ENCODE data around the gene UCN3.

UCN3 gene

GRCh38 chr10:5364890-5365338 is at the start of gene UCN3:
UCN3 (plus strand) TSS chr10:5364966; CDS start chr10:5373721, 8,755 bp downstream.
- Histone ChIP-seq H3K9me3 (ENCODE audit: control insufficient read depth in 5 of 5, low read length in 5 of 5) (no peaks in the 10 kb centered on the region), H3K27ac (ENCODE audit: low read depth, low read length) (no peak within 1 kb of the TSS), H3K36me3 (ENCODE audit: control insufficient read depth in 5 of 5, insufficient read depth in 5 of 5, low read length in 5 of 5) (no peaks in the 10 kb centered on the region), H3K4me3 (ENCODE audit: low read depth in 1 of 5, low read length in 5 of 5) (no peak within 1 kb of the TSS), H3K4me1 (ENCODE audit: control insufficient read depth in 5 of 5, insufficient read depth in 5 of 5, low read length in 5 of 5) (no peaks in the 10 kb centered on the region), H3K9ac (ENCODE audit: low read length in 5 of 5) (no peak within 1 kb of the TSS), H3K27me3 (ENCODE audit: control insufficient read depth in 5 of 5, insufficient read depth in 4 of 5, low read length in 5 of 5) (peaks cover 5 to 22% (median 13%) of the 10 kb centered on the region in 5 donors)

GRCh38 chr10:5317547-5318107 is 47.1 kb upstream of the UCN3 start:
- Histone ChIP-seq H3K27ac (ENCODE audit: low read depth, low read length) (no peak overlapping the region), H3K27me3 (ENCODE audit: control insufficient read depth in 5 of 5, insufficient read depth in 4 of 5, low read length in 5 of 5) (peaks cover 0 to 2% (median 0%) of the 10 kb centered on the region in 5 donors), H3K9ac (ENCODE audit: low read length in 5 of 5) (no peak overlapping the region), H3K4me3 (ENCODE audit: low read depth in 1 of 5, low read length in 5 of 5) (no peak overlapping the region), H3K36me3 (ENCODE audit: control insufficient read depth in 5 of 5, insufficient read depth in 5 of 5, low read length in 5 of 5) (no peaks in the 10 kb centered on the region), H3K9me3 (ENCODE audit: control insufficient read depth in 5 of 5, low read length in 5 of 5) (no peaks in the 10 kb centered on the region), H3K4me1 (ENCODE audit: control insufficient read depth in 5 of 5, insufficient read depth in 5 of 5, low read length in 5 of 5) (peaks cover 0 to 6% (median 0%) of the 10 kb centered on the region in 5 donors)

- H3K36me3 ChIP-seq (ENCODE audit: control insufficient read depth in 5 of 5, insufficient read depth in 5 of 5, low read length in 5 of 5) = no peaks in the 10 kb centered on the region
- peaks cover 0 to 6% (median 0%) of the 10 kb centered on the region in 5 donors for H3K4me1 ChIP-seq (ENCODE audit: control insufficient read depth in 5 of 5, insufficient read depth in 5 of 5, low read length in 5 of 5)
- H3K9ac ChIP-seq (ENCODE audit: low read length in 5 of 5) = no peak overlapping the region
- H3K27ac ChIP-seq (ENCODE audit: low read depth, low read length) = no peak overlapping the region
- peaks cover 0 to 2% (median 0%) of the 10 kb centered on the region in 5 donors for H3K27me3 ChIP-seq (ENCODE audit: control insufficient read depth in 5 of 5, insufficient read depth in 4 of 5, low read length in 5 of 5)
- no peak overlapping the region for H3K4me3 ChIP-seq (ENCODE audit: low read depth in 1 of 5, low read length in 5 of 5)
- H3K9me3 ChIP-seq (ENCODE audit: control insufficient read depth in 5 of 5, low read length in 5 of 5) = no peaks in the 10 kb centered on the region
Observed at GRCh38 chr10:5318148-5318547, 46.6 kb upstream of the UCN3 start.

GRCh38 chr10:5319863-5320262 is 44.9 kb upstream of the UCN3 start:
- Histone ChIP-seq H3K4me3 (ENCODE audit: low read depth in 1 of 5, low read length in 5 of 5) (no peak overlapping the region), H3K27ac (ENCODE audit: low read depth, low read length) (no peak overlapping the region), H3K4me1 (ENCODE audit: control insufficient read depth in 5 of 5, insufficient read depth in 5 of 5, low read length in 5 of 5) (peaks cover 0 to 6% (median 0%) of the 10 kb centered on the region in 5 donors)

GRCh38 chr10:5321273-5321672 is 43.5 kb upstream of the UCN3 start:
- Histone ChIP-seq H3K27me3 (ENCODE audit: control insufficient read depth in 5 of 5, insufficient read depth in 4 of 5, low read length in 5 of 5) (peaks cover 0 to 4% (median 0%) of the 10 kb centered on the region in 5 donors), H3K4me3 (ENCODE audit: low read depth in 1 of 5, low read length in 5 of 5) (no peak overlapping the region), H3K4me1 (ENCODE audit: control insufficient read depth in 5 of 5, insufficient read depth in 5 of 5, low read length in 5 of 5) (peaks cover 0 to 6% (median 0%) of the 10 kb centered on the region in 5 donors), H3K27ac (ENCODE audit: low read depth, low read length) (no peak overlapping the region), H3K9ac (ENCODE audit: low read length in 5 of 5) (no peak overlapping the region), H3K9me3 (ENCODE audit: control insufficient read depth in 5 of 5, low read length in 5 of 5) (no peaks in the 10 kb centered on the region), H3K36me3 (ENCODE audit: control insufficient read depth in 5 of 5, insufficient read depth in 5 of 5, low read length in 5 of 5) (no peaks in the 10 kb centered on the region)

More at GRCh38 chr10:5319863-5320262, 44.9 kb upstream of the UCN3 start:
- no peak overlapping the region for H3K9ac ChIP-seq (ENCODE audit: low read length in 5 of 5)
- no peaks in the 10 kb centered on the region for H3K9me3 ChIP-seq (ENCODE audit: control insufficient read depth in 5 of 5, low read length in 5 of 5)
- H3K36me3 ChIP-seq (ENCODE audit: control insufficient read depth in 5 of 5, insufficient read depth in 5 of 5, low read length in 5 of 5) = no peaks in the 10 kb centered on the region
- peaks cover 0 to 4% (median 0%) of the 10 kb centered on the region in 5 donors for H3K27me3 ChIP-seq (ENCODE audit: control insufficient read depth in 5 of 5, insufficient read depth in 4 of 5, low read length in 5 of 5)

GRCh38 chr10:5323446-5323845 is 41.3 kb upstream of the UCN3 start:
- H3K36me3 ChIP-seq (ENCODE audit: control insufficient read depth in 5 of 5, insufficient read depth in 5 of 5, low read length in 5 of 5) = no peaks in the 10 kb centered on the region
- no peak overlapping the region for H3K4me3 ChIP-seq (ENCODE audit: low read depth in 1 of 5, low read length in 5 of 5)
- no peak overlapping the region for H3K9ac ChIP-seq (ENCODE audit: low read length in 5 of 5)
- no peak overlapping the region for H3K27ac ChIP-seq (ENCODE audit: low read depth, low read length)
- H3K9me3 ChIP-seq (ENCODE audit: control insufficient read depth in 5 of 5, low read length in 5 of 5) = peaks cover 0 to 2% (median 0%) of the 10 kb centered on the region in 5 donors
- H3K27me3 ChIP-seq (ENCODE audit: control insufficient read depth in 5 of 5, insufficient read depth in 4 of 5, low read length in 5 of 5) = peaks cover 0 to 3% (median 0%) of the 10 kb centered on the region in 5 donors
- no peaks in the 10 kb centered on the region for H3K4me1 ChIP-seq (ENCODE audit: control insufficient read depth in 5 of 5, insufficient read depth in 5 of 5, low read length in 5 of 5)

- Histone ChIP-seq H3K9me3 (ENCODE audit: control insufficient read depth in 5 of 5, low read length in 5 of 5) (peaks cover 0 to 2% (median 0%) of the 10 kb centered on the region in 5 donors), H3K4me1 (ENCODE audit: control insufficient read depth in 5 of 5, insufficient read depth in 5 of 5, low read length in 5 of 5) (no peaks in the 10 kb centered on the region), H3K9ac (ENCODE audit: low read length in 5 of 5) (no peak overlapping the region), H3K4me3 (ENCODE audit: low read depth in 1 of 5, low read length in 5 of 5) (no peak overlapping the region), H3K27ac (ENCODE audit: low read depth, low read length) (no peak overlapping the region), H3K27me3 (ENCODE audit: control insufficient read depth in 5 of 5, insufficient read depth in 4 of 5, low read length in 5 of 5) (peaks cover 0 to 6% (median 2%) of the 10 kb centered on the region in 5 donors), H3K36me3 (ENCODE audit: control insufficient read depth in 5 of 5, insufficient read depth in 5 of 5, low read length in 5 of 5) (no peaks in the 10 kb centered on the region)
Observed at GRCh38 chr10:5325076-5325475, 39.7 kb upstream of the UCN3 start.

- H3K36me3 ChIP-seq (ENCODE audit: control insufficient read depth in 5 of 5, insufficient read depth in 5 of 5, low read length in 5 of 5) = no peaks in the 10 kb centered on the region
- peaks cover 0 to 14% (median 3%) of the 10 kb centered on the region in 5 donors for H3K27me3 ChIP-seq (ENCODE audit: control insufficient read depth in 5 of 5, insufficient read depth in 4 of 5, low read length in 5 of 5)
- no peaks in the 10 kb centered on the region for H3K4me1 ChIP-seq (ENCODE audit: control insufficient read depth in 5 of 5, insufficient read depth in 5 of 5, low read length in 5 of 5)
- no peak overlapping the region for H3K9ac ChIP-seq (ENCODE audit: low read length in 5 of 5)
- H3K4me3 ChIP-seq (ENCODE audit: low read depth in 1 of 5, low read length in 5 of 5) = no peak overlapping the region
- H3K9me3 ChIP-seq (ENCODE audit: control insufficient read depth in 5 of 5, low read length in 5 of 5) = no peaks in the 10 kb centered on the region
- no peak overlapping the region for H3K27ac ChIP-seq (ENCODE audit: low read depth, low read length)
Observed at GRCh38 chr10:5334196-5334880, 30.4 kb upstream of the UCN3 start.

- H3K27me3 ChIP-seq (ENCODE audit: control insufficient read depth in 5 of 5, insufficient read depth in 4 of 5, low read length in 5 of 5) = peaks cover 0 to 8% (median 2%) of the 10 kb centered on the region in 5 donors
- H3K27ac ChIP-seq (ENCODE audit: low read depth, low read length) = no peak overlapping the region
- no peaks in the 10 kb centered on the region for H3K4me1 ChIP-seq (ENCODE audit: control insufficient read depth in 5 of 5, insufficient read depth in 5 of 5, low read length in 5 of 5)
- no peak overlapping the region for H3K9ac ChIP-seq (ENCODE audit: low read length in 5 of 5)
- no peak overlapping the region for H3K4me3 ChIP-seq (ENCODE audit: low read depth in 1 of 5, low read length in 5 of 5)
- H3K9me3 ChIP-seq (ENCODE audit: control insufficient read depth in 5 of 5, low read length in 5 of 5) = no peaks in the 10 kb centered on the region
- H3K36me3 ChIP-seq (ENCODE audit: control insufficient read depth in 5 of 5, insufficient read depth in 5 of 5, low read length in 5 of 5) = no peaks in the 10 kb centered on the region
Observed at GRCh38 chr10:5338010-5338409, 26.8 kb upstream of the UCN3 start.

GRCh38 chr10:5343092-5343491 is 21.7 kb upstream of the UCN3 start:
- no peaks in the 10 kb centered on the region for H3K9me3 ChIP-seq (ENCODE audit: control insufficient read depth in 5 of 5, low read length in 5 of 5)

More at GRCh38 chr10:5343092-5343491, 21.7 kb upstream of the UCN3 start:
- Histone ChIP-seq H3K36me3 (ENCODE audit: control insufficient read depth in 5 of 5, insufficient read depth in 5 of 5, low read length in 5 of 5) (no peaks in the 10 kb centered on the region), H3K27ac (ENCODE audit: low read depth, low read length) (no peak overlapping the region), H3K27me3 (ENCODE audit: control insufficient read depth in 5 of 5, insufficient read depth in 4 of 5, low read length in 5 of 5) (no peaks in the 10 kb centered on the region), H3K9ac (ENCODE audit: low read length in 5 of 5) (no peak overlapping the region), H3K4me3 (ENCODE audit: low read depth in 1 of 5, low read length in 5 of 5) (no peak overlapping the region), H3K4me1 (ENCODE audit: control insufficient read depth in 5 of 5, insufficient read depth in 5 of 5, low read length in 5 of 5) (peaks cover 0 to 5% (median 0%) of the 10 kb centered on the region in 5 donors)

Measured in subcutaneous abdominal adipose tissue (tissue), 5 donors.